NCI-H82 treated with DMSO at 0.1 percent for 48 hours (cell line): ENCODE results near the gene SRGAP3.

Experiments
- DNase-seq: peaks from one replicate; lab custom pipeline; 2025; ENCODE audit not compliant: unreplicated experiment; lab: John Stamatoyannopoulos, UW

The SRGAP3 gene

GRCh38 chr3:9024341-9024740 lies 225.1 kb downstream of the SRGAP3 start:
- DNase-seq = no peak

DNA sequence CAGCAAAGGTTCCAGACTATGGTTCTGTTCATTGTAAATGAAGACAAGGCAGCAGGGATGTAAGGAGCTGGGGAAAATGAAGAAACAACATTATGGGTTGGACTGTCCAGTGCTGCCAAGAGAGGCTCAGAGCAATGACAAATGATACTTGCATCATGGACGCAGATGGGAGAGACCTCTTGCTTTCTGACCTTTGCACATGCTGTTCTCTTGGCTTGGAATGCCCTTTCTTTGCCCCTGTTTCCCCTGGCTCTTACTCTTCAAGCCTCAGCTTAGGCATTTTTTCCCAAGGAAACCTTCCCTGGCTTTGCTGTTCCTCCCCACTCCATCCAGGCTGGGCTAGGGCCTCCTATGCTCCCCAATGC lies 226.2 kb downstream of the SRGAP3 start:
- no peak for DNase-seq

- no peak for DNase-seq
Observed at GRCh38 chr3:9022305-9023225, 226.9 kb downstream of the SRGAP3 start.

GRCh38 chr3:9021271-9022009 lies 228.0 kb downstream of the SRGAP3 start:
- no peak for DNase-seq

DNA sequence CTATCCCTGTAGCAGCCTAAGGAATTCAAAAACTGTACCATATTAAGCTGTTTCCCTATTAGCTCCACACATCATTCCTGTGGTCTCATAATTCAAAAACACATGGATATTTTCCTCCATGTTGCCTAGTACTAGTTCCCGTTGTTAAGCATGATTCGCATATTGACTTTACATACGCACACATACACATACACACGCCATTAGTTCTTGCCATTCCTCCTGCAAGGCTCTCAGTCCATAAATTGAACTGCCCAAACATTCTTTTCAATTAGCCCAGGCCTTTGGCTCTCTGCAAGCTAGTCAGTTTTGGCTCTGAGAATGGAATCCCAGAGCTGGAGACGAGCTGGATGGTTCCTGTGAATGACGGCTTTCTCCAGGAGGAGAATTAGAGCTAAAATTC lies 229.0 kb downstream of the SRGAP3 start:
- DNase-seq = no peak

GRCh38 chr3:9019259-9019961 lies 230.0 kb downstream of the SRGAP3 start:
- DNase-seq = no peak

DNA sequence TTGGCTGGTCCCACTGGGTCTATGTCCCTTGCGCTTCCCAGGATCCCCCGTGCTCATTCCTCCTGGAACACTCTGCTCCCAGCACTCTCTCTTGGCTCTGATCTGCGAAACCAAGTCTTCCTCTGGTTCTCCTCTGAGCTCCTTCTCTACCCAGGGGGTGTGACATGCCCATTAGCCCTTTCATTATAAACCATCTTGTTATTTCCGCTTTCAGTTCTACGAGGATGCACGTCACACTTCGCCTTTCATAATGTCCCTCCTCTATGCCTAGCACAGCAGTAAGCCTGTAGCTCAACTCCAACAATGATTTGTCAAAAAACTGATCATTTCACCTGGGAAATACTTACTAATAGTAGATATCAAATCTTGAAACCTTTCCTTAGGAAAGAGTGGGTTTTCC lies 234.2 kb downstream of the SRGAP3 start:
- no peak for DNase-seq

GRCh38 chr3:9013782-9014563 lies 235.5 kb downstream of the SRGAP3 start:
- no peak for DNase-seq

DNA sequence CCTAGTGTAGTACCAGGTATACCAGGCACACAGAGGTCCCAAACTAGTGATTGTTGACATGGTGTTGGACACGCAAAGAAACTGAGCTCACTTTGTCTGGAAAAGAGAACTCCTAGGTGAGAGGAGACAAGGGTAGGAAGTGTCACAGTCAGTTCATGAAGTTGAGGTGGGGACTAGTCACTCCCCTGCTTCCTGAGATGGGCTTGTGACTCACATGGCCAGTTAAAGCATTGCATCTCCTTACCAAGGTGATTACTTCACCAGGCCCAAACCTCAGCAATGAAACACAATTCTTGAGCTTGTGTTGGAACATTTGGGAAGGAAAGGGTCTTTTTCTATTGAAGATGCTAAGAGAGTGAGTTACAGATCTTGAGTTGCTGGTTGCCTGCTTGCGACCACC lies 236.9 kb downstream of the SRGAP3 start:
- DNase-seq = no peak

DNA sequence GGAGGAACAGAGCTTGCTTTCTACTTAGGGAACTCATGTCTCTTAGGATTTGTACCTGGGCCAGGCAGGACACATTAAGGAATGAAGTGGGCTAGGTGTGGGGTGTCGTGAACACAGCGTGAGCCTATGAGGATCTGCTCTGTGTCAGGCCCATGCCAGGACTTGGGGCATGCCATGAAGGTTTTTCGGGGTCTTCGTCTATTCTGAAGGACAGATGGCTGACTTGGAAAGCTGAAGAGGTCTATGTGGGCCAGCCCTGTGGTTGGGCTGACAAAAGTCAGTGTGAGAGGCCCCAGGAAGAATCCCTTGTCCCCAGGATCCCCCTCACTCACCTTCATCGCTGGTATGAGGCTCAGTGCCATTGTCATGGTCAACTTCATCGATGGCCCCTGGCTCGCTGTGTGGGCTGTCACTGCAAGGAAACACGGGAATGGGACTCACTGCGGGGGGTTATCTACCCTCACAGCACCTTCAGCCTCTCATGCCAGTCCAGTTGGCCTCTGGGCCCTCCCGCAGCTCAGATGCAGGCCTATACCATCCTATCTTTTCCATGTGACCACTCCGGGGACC lies 239.4 kb downstream of the SRGAP3 start:
- DNase-seq = no peak

- DNase-seq = no peak
Observed at GRCh38 chr3:9008550-9009255, 240.7 kb downstream of the SRGAP3 start.

- no peak for DNase-seq
Observed at GRCh38 chr3:9007928-9008327, 241.5 kb downstream of the SRGAP3 start.

DNA sequence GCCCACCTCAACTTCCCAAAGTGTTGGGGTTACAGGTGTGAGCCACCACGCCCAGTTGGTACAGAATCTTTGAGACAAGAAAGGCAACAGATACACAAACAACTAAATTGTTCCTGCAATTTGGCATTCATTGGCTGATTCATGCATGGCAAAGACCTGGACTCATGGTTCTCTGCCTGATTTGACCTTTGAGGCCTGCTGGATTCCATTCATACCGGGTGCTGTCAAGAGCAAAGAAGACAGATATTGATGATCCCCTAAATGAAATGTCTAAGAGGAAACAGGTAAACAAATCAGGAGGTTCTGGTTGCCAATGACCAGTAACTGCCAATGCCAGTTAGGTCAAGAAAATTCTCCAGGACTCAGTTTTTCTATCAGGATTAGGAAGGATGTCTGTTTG lies 242.2 kb downstream of the SRGAP3 start:
- DNase-seq = no peak

- no peak for DNase-seq
Observed at GRCh38 chr3:9000041-9000440, 249.4 kb downstream of the SRGAP3 start.

- DNase-seq = no peak
Observed at GRCh38 chr3:8997151-8997550, 252.3 kb downstream of the SRGAP3 start.

- no peak for DNase-seq
Observed at GRCh38 chr3:8996681-8997121, 252.7 kb downstream of the SRGAP3 start.

- no peak for DNase-seq
Observed at GRCh38 chr3:8996216-8996615, 253.2 kb downstream of the SRGAP3 start.

GRCh38 chr3:8994226-8994625 lies 255.2 kb downstream of the SRGAP3 start:
- DNase-seq = no peak

GRCh38 chr3:8993331-8993730 lies 256.1 kb downstream of the SRGAP3 start:
- no peak for DNase-seq

GRCh38 chr3:8992854-8993253 lies 256.6 kb downstream of the SRGAP3 start:
- DNase-seq = no peak
